ENCODE measurements around the gene TMEM14A.

Gene TMEM14A

DNA sequence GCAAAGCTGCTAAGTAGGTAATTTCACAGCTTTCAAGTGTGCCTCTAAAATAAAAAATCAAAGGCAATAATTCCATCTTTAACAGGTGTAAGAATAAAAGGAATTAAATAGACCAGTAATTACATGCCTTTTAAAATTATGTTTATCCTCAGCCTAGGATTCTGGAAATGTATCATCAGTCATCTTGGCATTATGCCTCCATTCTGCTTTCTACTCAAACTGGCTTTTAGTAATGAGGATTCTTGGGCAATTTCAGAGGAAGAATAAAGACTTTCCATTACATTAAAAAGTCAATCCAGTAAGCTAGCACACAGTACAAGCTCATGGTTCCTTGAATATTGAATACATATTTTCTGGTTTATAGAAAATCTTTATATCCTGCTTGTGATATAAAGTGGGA is 47.6 kb downstream of the TMEM14A start:
- H3K9ac ChIP-seq (ENCODE audit: low read depth, low read length, poor library complexity): no peak overlapping the region
- no peaks in the 10 kb centered on the region for H3K79me1 ChIP-seq (ENCODE audit: low read depth, low read length)
- H2AFZ ChIP-seq (ENCODE audit: low read length): no peak overlapping the region
- H3K27me3 ChIP-seq (ENCODE audit: control insufficient read depth in 3 of 3, insufficient read depth in 3 of 3, low read depth in 1 of 3, low read length in 3 of 3): peaks cover 0 to 5% (median 0%) of the 10 kb centered on the region in 3 experiments
- no peak overlapping the region for H2BK120ac ChIP-seq (ENCODE audit: low read depth, low read length)
- no peak overlapping the region for H4K8ac ChIP-seq (ENCODE audit: low read depth, low read length)
- H3K27ac ChIP-seq (replicated peaks; ENCODE audit: low read length): no peak overlapping the region
- no peak overlapping the region for H3K4me3 ChIP-seq (ENCODE audit: low read length in 2 of 2)
- H3K9me3 ChIP-seq (replicated peaks in 1 of 2; ENCODE audit: control insufficient read depth in 2 of 2, insufficient read depth in 1 of 2, low read depth in 1 of 2, low read length in 2 of 2): no peaks in the 10 kb centered on the region
- H2AK5ac ChIP-seq (ENCODE audit: low read depth, low read length): no peak overlapping the region
- H3K4ac ChIP-seq (ENCODE audit: low read length): no peak overlapping the region
- H3K4me2 ChIP-seq (ENCODE audit: insufficient read depth, low read length, poor library complexity, severe bottlenecking): no peak overlapping the region
- no peak overlapping the region for H3K14ac ChIP-seq (ENCODE audit: low read length)
- no peak for DNase-seq (ENCODE audit: low spot score)
- no peaks in the 10 kb centered on the region for H3K36me3 ChIP-seq (replicated peaks in 1 of 2; ENCODE audit: control insufficient read depth in 2 of 2, insufficient read depth in 2 of 2, low read length in 2 of 2)
- H4K91ac ChIP-seq (ENCODE audit: low read depth, low read length, poor library complexity): no peak overlapping the region
- H3K4me1 ChIP-seq (ENCODE audit: control insufficient read depth in 2 of 2, insufficient read depth in 1 of 2, low read depth in 1 of 2, low read length in 2 of 2): no peaks in the 10 kb centered on the region
- no peak overlapping the region for H3K23ac ChIP-seq (ENCODE audit: low read depth, low read length, poor library complexity)
- no peak overlapping the region for H2BK5ac ChIP-seq (ENCODE audit: low read length)
- no peak overlapping the region for H3K18ac ChIP-seq (ENCODE audit: low read length)
- no peak overlapping the region for H2BK12ac ChIP-seq (ENCODE audit: low read length)
- H2BK15ac ChIP-seq (ENCODE audit: low read length): no peak overlapping the region

GRCh38 chr6:52720321-52720720 is 49.4 kb downstream of the TMEM14A start:
- H3K4me3 ChIP-seq (ENCODE audit: low read length in 2 of 2): no peak overlapping the region
- H3K27me3 ChIP-seq (ENCODE audit: control insufficient read depth in 3 of 3, insufficient read depth in 3 of 3, low read depth in 1 of 3, low read length in 3 of 3): peaks cover 0 to 5% (median 0%) of the 10 kb centered on the region in 3 experiments
- WGBS, 2 donors (ENCODE audit: extremely low coverage in 2 of 2, insufficient read length in 2 of 2, insufficient replicate concordance in 1 of 2): no CpG with 5 or more reads among the region's 2 CpGs
- H2BK12ac ChIP-seq (ENCODE audit: low read length): no peak overlapping the region
- no peak overlapping the region for H4K91ac ChIP-seq (ENCODE audit: low read depth, low read length, poor library complexity)
- no peak overlapping the region for H2BK5ac ChIP-seq (ENCODE audit: low read length)
- no peak for DNase-seq (ENCODE audit: low spot score)
- no peak overlapping the region for H3K23ac ChIP-seq (ENCODE audit: low read depth, low read length, poor library complexity)
- H2AFZ ChIP-seq (ENCODE audit: low read length): no peak overlapping the region
- no peak overlapping the region for H3K27ac ChIP-seq (replicated peaks; ENCODE audit: low read length)
- H3K14ac ChIP-seq (ENCODE audit: low read length): no peak overlapping the region
- no peaks in the 10 kb centered on the region for H3K4me1 ChIP-seq (ENCODE audit: control insufficient read depth in 2 of 2, insufficient read depth in 1 of 2, low read depth in 1 of 2, low read length in 2 of 2)
- H4K8ac ChIP-seq (ENCODE audit: low read depth, low read length): no peak overlapping the region
- no peak overlapping the region for H3K18ac ChIP-seq (ENCODE audit: low read length)
- H2AK5ac ChIP-seq (ENCODE audit: low read depth, low read length): no peak overlapping the region
- no peak overlapping the region for H2BK15ac ChIP-seq (ENCODE audit: low read length)
- no peak overlapping the region for H3K4me2 ChIP-seq (ENCODE audit: insufficient read depth, low read length, poor library complexity, severe bottlenecking)
- no peaks in the 10 kb centered on the region for H3K9me3 ChIP-seq (replicated peaks in 1 of 2; ENCODE audit: control insufficient read depth in 2 of 2, insufficient read depth in 1 of 2, low read depth in 1 of 2, low read length in 2 of 2)
- no peak overlapping the region for H3K4ac ChIP-seq (ENCODE audit: low read length)
- H2BK120ac ChIP-seq (ENCODE audit: low read depth, low read length): no peak overlapping the region
- H3K36me3 ChIP-seq (replicated peaks in 1 of 2; ENCODE audit: control insufficient read depth in 2 of 2, insufficient read depth in 2 of 2, low read length in 2 of 2): no peaks in the 10 kb centered on the region
- no peak overlapping the region for H3K9ac ChIP-seq (ENCODE audit: low read depth, low read length, poor library complexity)
- H3K79me1 ChIP-seq (ENCODE audit: low read depth, low read length): no peaks in the 10 kb centered on the region

DNA sequence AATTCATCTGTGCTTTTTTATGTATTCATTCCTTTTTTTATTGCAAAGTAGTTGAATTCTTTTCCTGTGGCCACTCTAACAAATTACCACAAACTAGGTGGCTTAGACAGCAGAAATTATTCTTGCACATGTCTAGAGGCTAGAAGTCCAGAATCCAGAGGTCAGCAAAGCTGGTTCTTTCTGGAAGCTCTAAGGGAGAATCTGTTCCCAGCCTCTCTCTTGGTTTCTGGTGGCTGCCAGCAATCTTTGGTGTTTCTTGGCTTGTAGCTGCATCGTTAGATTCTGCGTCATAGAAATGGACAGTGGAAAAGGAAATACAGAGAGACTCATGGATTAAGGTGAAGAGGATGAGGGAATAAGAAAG is 53.1 kb downstream of the TMEM14A start:
- Histone ChIP-seq H4K8ac (ENCODE audit: low read depth, low read length) (no peak overlapping the region), H3K4me1 (ENCODE audit: control insufficient read depth in 2 of 2, insufficient read depth in 1 of 2, low read depth in 1 of 2, low read length in 2 of 2) (peaks cover 0 to 3% of the 10 kb centered on the region in 2 donors), H2AFZ (ENCODE audit: low read length) (no peak overlapping the region), H3K18ac (ENCODE audit: low read length) (no peak overlapping the region), H3K36me3 (replicated peaks in 1 of 2; ENCODE audit: control insufficient read depth in 2 of 2, insufficient read depth in 2 of 2, low read length in 2 of 2) (no peaks in the 10 kb centered on the region), H3K9ac (ENCODE audit: low read depth, low read length, poor library complexity) (no peak overlapping the region), H3K23ac (ENCODE audit: low read depth, low read length, poor library complexity) (no peak overlapping the region), H2BK15ac (ENCODE audit: low read length) (no peak overlapping the region), H3K4me3 (ENCODE audit: low read length in 2 of 2) (no peak overlapping the region), H2AK5ac (ENCODE audit: low read depth, low read length) (no peak overlapping the region), H3K4ac (ENCODE audit: low read length) (no peak overlapping the region), H2BK12ac (ENCODE audit: low read length) (no peak overlapping the region), H3K4me2 (ENCODE audit: insufficient read depth, low read length, poor library complexity, severe bottlenecking) (no peak overlapping the region), H2BK120ac (ENCODE audit: low read depth, low read length) (no peak overlapping the region), H3K14ac (ENCODE audit: low read length) (no peak overlapping the region), H2BK5ac (ENCODE audit: low read length) (no peak overlapping the region), H3K27ac (replicated peaks; ENCODE audit: low read length) (no peak overlapping the region), H3K79me1 (ENCODE audit: low read depth, low read length) (no peaks in the 10 kb centered on the region), H4K91ac (ENCODE audit: low read depth, low read length, poor library complexity) (no peak overlapping the region), H3K27me3 (ENCODE audit: control insufficient read depth in 3 of 3, insufficient read depth in 3 of 3, low read depth in 1 of 3, low read length in 3 of 3) (peaks cover 0 to 2% (median 0%) of the 10 kb centered on the region in 3 experiments), H3K9me3 (replicated peaks in 1 of 2; ENCODE audit: control insufficient read depth in 2 of 2, insufficient read depth in 1 of 2, low read depth in 1 of 2, low read length in 2 of 2) (no peaks in the 10 kb centered on the region)
- DNase-seq (ENCODE audit: low spot score): no peak
- WGBS, 2 donors (ENCODE audit: extremely low coverage in 2 of 2, insufficient read length in 2 of 2, insufficient replicate concordance in 1 of 2): no CpG with 5 or more reads among the region's 2 CpGs

- H2AK5ac ChIP-seq (ENCODE audit: low read depth, low read length): no peak overlapping the region
- no CpG with 5 or more reads among the region's 13 CpGs for WGBS, 2 donors (ENCODE audit: extremely low coverage in 2 of 2, insufficient read length in 2 of 2, insufficient replicate concordance in 1 of 2)
- H3K4me3 ChIP-seq (ENCODE audit: low read length in 2 of 2): peak overlapping the region in 1 of 2 donors; percentile 52
- no peak overlapping the region for H4K8ac ChIP-seq (ENCODE audit: low read depth, low read length)
- peaks cover 0 to 3% of the 10 kb centered on the region in 2 donors for H3K4me1 ChIP-seq (ENCODE audit: control insufficient read depth in 2 of 2, insufficient read depth in 1 of 2, low read depth in 1 of 2, low read length in 2 of 2)
- H3K4ac ChIP-seq (ENCODE audit: low read length): no peak overlapping the region
- H3K9me3 ChIP-seq (replicated peaks in 1 of 2; ENCODE audit: control insufficient read depth in 2 of 2, insufficient read depth in 1 of 2, low read depth in 1 of 2, low read length in 2 of 2): no peaks in the 10 kb centered on the region
- DNase-seq (ENCODE audit: low spot score): peak; percentile 20
- H3K18ac ChIP-seq (ENCODE audit: low read length): no peak overlapping the region
- H3K23ac ChIP-seq (ENCODE audit: low read depth, low read length, poor library complexity): no peak overlapping the region
- H2BK15ac ChIP-seq (ENCODE audit: low read length): no peak overlapping the region
- no peak overlapping the region for H3K9ac ChIP-seq (ENCODE audit: low read depth, low read length, poor library complexity)
- H2BK5ac ChIP-seq (ENCODE audit: low read length): no peak overlapping the region
- H2BK12ac ChIP-seq (ENCODE audit: low read length): no peak overlapping the region
- H3K4me2 ChIP-seq (ENCODE audit: insufficient read depth, low read length, poor library complexity, severe bottlenecking): no peak overlapping the region
- H3K27ac ChIP-seq (replicated peaks; ENCODE audit: low read length): no peak overlapping the region
- H3K36me3 ChIP-seq (replicated peaks in 1 of 2; ENCODE audit: control insufficient read depth in 2 of 2, insufficient read depth in 2 of 2, low read length in 2 of 2): no peaks in the 10 kb centered on the region
- H2AFZ ChIP-seq (ENCODE audit: low read length): no peak overlapping the region
- no peak overlapping the region for H4K91ac ChIP-seq (ENCODE audit: low read depth, low read length, poor library complexity)
- no peaks in the 10 kb centered on the region for H3K79me1 ChIP-seq (ENCODE audit: low read depth, low read length)
- H2BK120ac ChIP-seq (ENCODE audit: low read depth, low read length): no peak overlapping the region
- H3K27me3 ChIP-seq (ENCODE audit: control insufficient read depth in 3 of 3, insufficient read depth in 3 of 3, low read depth in 1 of 3, low read length in 3 of 3): no peaks in the 10 kb centered on the region
- no peak overlapping the region for H3K14ac ChIP-seq (ENCODE audit: low read length)
Measured at GRCh38 chr6:52724406-52725121, 53.7 kb downstream of the TMEM14A start.

Data from neuronal stem cell (in vitro differentiated cells).